SK-N-SH (cell line): Measurements from ENCODE around the gene R3HDM4. TPM values are rescaled to one million over a fixed set of nuclear protein-coding genes. Genes with fewer than 3 reads are reported as not detected.

Source experiments
- CTCF ChIA-PET: fragments of 300-600, 350-600 bp; formaldehyde crosslinking; extraction: SDS; loops from one replicate; lab custom pipeline; 2021; lab: Yijun Ruan, JAX
- POLR2A ChIA-PET: fragments of 350-600 bp; sonication (Branson Sonifier 250); formaldehyde crosslinking; extraction: SDS; loops from one replicate; lab custom pipeline; 2020; ENCODE audit warnings: antibody characterized with exemption, inconsistent platforms; lab: Yijun Ruan, JAX
- DNase-seq: peaks from one replicate; pipeline ENCODE4 v3.0.0; 2012
- H2AFZ ChIP-seq: fragments of 200-600 bp; sonication (generic); 2 replicates; pipeline ENCODE4 v1.8.1; 2016; ENCODE audit warnings: antibody characterized with exemption, mild to moderate bottlenecking, low read depth
- H3F3A ChIP-seq: fragments of 200-600 bp; sonication (generic); replicated peaks from 2 replicates; pipeline ENCODE3; 2016; ENCODE audit warnings: antibody characterized with exemption, mild to moderate bottlenecking; ENCODE audit not compliant: insufficient read depth
- H3K27ac ChIP-seq, 2 experiments: fragments of 200-500 bp in 1 of 2; fragments of 200-600 bp in 1 of 2; sonication (Bioruptor generic) in 1 of 2; sonication (generic), shearing (Covaris generic) in 1 of 2; 2 replicates each; pipeline versions ENCODE4 v1.5.1 to v1.6.1; 2014 to 2016; ENCODE audit warnings: low read depth in 2 of 2, inconsistent platforms in 1 of 2, low read length in 1 of 2, mild to moderate bottlenecking in 1 of 2, mixed read lengths in 1 of 2
- H3K27me3 ChIP-seq: fragments of 200-600 bp; sonication (generic), shearing (Covaris generic); 2 replicates; pipeline ENCODE4 v1.6.1; 2016; ENCODE audit warnings: mixed run types; ENCODE audit not compliant: insufficient read depth
- H3K36me3 ChIP-seq, 2 experiments: fragments of 200-500 bp in 1 of 2; fragments of 200-600 bp in 1 of 2; sonication (Bioruptor generic) in 1 of 2; sonication (generic) in 1 of 2; replicated peaks in 1 of 2; 2 replicates each; pipeline versions ENCODE3 to v1.5.1; 2014 to 2016; ENCODE audit warnings: low read length in 1 of 2, mild to moderate bottlenecking in 1 of 2; ENCODE audit not compliant: insufficient read depth in 2 of 2, control insufficient read depth in 1 of 2
- H3K4me1 ChIP-seq, 2 experiments: fragments of 200-500 bp in 1 of 2; fragments of 200-600 bp in 1 of 2; sonication (Bioruptor generic) in 1 of 2; sonication (generic), shearing (Covaris generic) in 1 of 2; 2 replicates each; pipeline versions ENCODE4 v1.5.1 to v1.6.1; 2014 to 2016; ENCODE audit warnings: low read depth in 1 of 2, low read length in 1 of 2, mixed run types in 1 of 2; ENCODE audit not compliant: insufficient read depth in 2 of 2, control insufficient read depth in 1 of 2
- H3K4me2 ChIP-seq: fragments of 200-600 bp; sonication (generic), shearing (Covaris generic); 2 replicates; pipeline ENCODE4 v1.6.1; 2017; ENCODE audit warnings: mixed run types
- H3K4me3 ChIP-seq, 2 experiments: fragments of 200-500 bp in 1 of 2; fragments of 200-600 bp in 1 of 2; sonication (Bioruptor generic) in 1 of 2; sonication (generic), shearing (Covaris generic) in 1 of 2; 2 replicates each; pipeline versions ENCODE4 v1.5.1 to v1.8.1; 2014 to 2016; ENCODE audit warnings: low read depth in 2 of 2, inconsistent platforms in 1 of 2, low read length in 1 of 2, mild to moderate bottlenecking in 1 of 2, mixed read lengths in 1 of 2, moderate library complexity in 1 of 2
- H3K79me2 ChIP-seq: fragments of 200-600 bp; sonication (generic); 2 replicates; pipeline ENCODE4 v1.8.1; 2017; ENCODE audit warnings: mild to moderate bottlenecking; ENCODE audit not compliant: insufficient read depth
- H3K9ac ChIP-seq: fragments of 200-600 bp; sonication (generic); 2 replicates; pipeline ENCODE4 v1.6.1; 2017; ENCODE audit warnings: mixed run types
- H3K9me2 ChIP-seq: fragments of 200-600 bp; sonication (generic); 2 replicates; pipeline ENCODE4 v1.6.1; 2017; ENCODE audit warnings: mixed run types
- H3K9me3 ChIP-seq: fragments of 200-600 bp; sonication (generic); 2 replicates; pipeline ENCODE4 v1.6.1; 2017; ENCODE audit warnings: mixed run types, mild to moderate bottlenecking, moderate library complexity
- H4K20me1 ChIP-seq: fragments of 200-600 bp; sonication (generic); 2 replicates; pipeline ENCODE4 v1.6.1; 2017; ENCODE audit warnings: mild to moderate bottlenecking, mixed run types; ENCODE audit not compliant: insufficient read depth
- EP300 ChIP-seq, 2 experiments: IDR thresholded peaks; 2 replicates each; pipeline versions ENCODE4 v1.4.0 to v1.6.1; 2012; ENCODE audit warnings: borderline replicate concordance in 1 of 2, low read depth in 1 of 2, low read length in 1 of 2
- FOSL2 ChIP-seq: IDR thresholded peaks from 2 replicates; pipeline ENCODE4 v1.4.0; 2012; ENCODE audit warnings: low read depth, mild to moderate bottlenecking, moderate library complexity, borderline replicate concordance
- FOXJ3 ChIP-seq: sonication (generic); formaldehyde crosslinking; IDR thresholded peaks from 2 replicates; pipeline ENCODE4 v1.5.1; 2020; ENCODE audit warnings: mild to moderate bottlenecking, missing genetic modification reagents
- FOXM1 ChIP-seq: IDR thresholded peaks from 2 replicates; pipeline ENCODE4 v1.4.0; 2012; ENCODE audit warnings: low read depth, mild to moderate bottlenecking
- GABPA ChIP-seq: IDR thresholded peaks from 2 replicates; pipeline ENCODE4 v1.4.0; 2012; ENCODE audit warnings: low read depth, mild to moderate bottlenecking
- GATA2 ChIP-seq: sonication (generic); formaldehyde crosslinking; IDR thresholded peaks from 2 replicates; pipeline ENCODE4 v1.5.0; 2020; ENCODE audit warnings: mild to moderate bottlenecking, missing genetic modification reagents
- MEF2A ChIP-seq: IDR thresholded peaks from 2 replicates; pipeline ENCODE4 v1.4.0; 2012; ENCODE audit warnings: low read depth, borderline replicate concordance
- MXI1 ChIP-seq: IDR thresholded peaks from 2 replicates; pipeline ENCODE4 v1.6.1; 2012; ENCODE audit warnings: mild to moderate bottlenecking, low read depth, low read length, improper control_type of control experiment
- NFIC ChIP-seq: IDR thresholded peaks from 2 replicates; pipeline ENCODE4 v1.4.0; 2012; ENCODE audit warnings: borderline replicate concordance
- NRF1 ChIP-seq: IDR thresholded peaks from 2 replicates; pipeline ENCODE4 v1.6.1; 2012; ENCODE audit warnings: low read depth, mild to moderate bottlenecking, low read length
- POLR2AphosphoS5 ChIP-seq: IDR thresholded peaks from 2 replicates; pipeline ENCODE4 v1.6.1; 2012; ENCODE audit warnings: low read depth, low read length
- RAD21 ChIP-seq: IDR thresholded peaks from 2 replicates; pipeline ENCODE4 v1.6.1; 2012; ENCODE audit warnings: mild to moderate bottlenecking, low read length
- RCOR1 ChIP-seq: fragments of 150-350 bp; IDR thresholded peaks from 2 replicates; pipeline ENCODE4 v1.6.1; 2017; ENCODE audit warnings: antibody characterized with exemption, low read length
- REST ChIP-seq: IDR thresholded peaks from 2 replicates; pipeline ENCODE4 v1.6.1; 2012; ENCODE audit warnings: mild to moderate bottlenecking, low read depth, low read length, moderate library complexity
- SIN3A ChIP-seq: IDR thresholded peaks from 2 replicates; pipeline ENCODE4 v1.6.1; 2012; ENCODE audit warnings: low read depth, mild to moderate bottlenecking, low read length, moderate library complexity, borderline replicate concordance
- SMC3 ChIP-seq: IDR thresholded peaks from 2 replicates; pipeline ENCODE4 v1.6.1; 2012; ENCODE audit warnings: low read depth, low read length, improper control_type of control experiment
- TAF1 ChIP-seq: IDR thresholded peaks from 2 replicates; pipeline ENCODE4 v1.6.1; 2012; ENCODE audit warnings: low read depth, mild to moderate bottlenecking, low read length, moderate library complexity, borderline replicate concordance
- TEAD4 ChIP-seq: IDR thresholded peaks from 2 replicates; pipeline ENCODE4 v1.4.0; 2012; ENCODE audit warnings: mild to moderate bottlenecking, borderline replicate concordance; ENCODE audit not compliant: insufficient read depth
- USF1 ChIP-seq: IDR thresholded peaks from 2 replicates; pipeline ENCODE4 v1.4.0; 2012; ENCODE audit warnings: low read depth, borderline replicate concordance
- USF2 ChIP-seq: fragments of 150-350 bp; IDR thresholded peaks from 2 replicates; pipeline ENCODE4 v1.6.1; 2017; ENCODE audit warnings: antibody characterized with exemption, low read length, low read depth, borderline replicate concordance
- YY1 ChIP-seq: IDR thresholded peaks from 2 replicates; pipeline ENCODE4 v1.4.0; 2012; ENCODE audit warnings: low read depth, mild to moderate bottlenecking
- WGBS: methylation state at CpG from one replicate; pipeline ENCODE4 v1.1.6; 2017; ENCODE audit warnings: low lambda C conversion rate; 5-methylcytosine and 5-hydroxymethylcytosine counted together
- polyA plus RNA-seq, 3 experiments: library from polyadenylated mRNA; depleted of rRNA; stranded (reverse); fragments of >200 nt; gene quantifications; 2 replicates each; pipeline ENCODE4 v1.2.3, GENCODE V29; 2012
- TF ChIP-seq, protein P1 (sequence below): fragments of 150-350 bp; IDR thresholded peaks from 2 replicates; pipeline ENCODE4 v1.6.1; 2016; ENCODE audit warnings: mild to moderate bottlenecking, low read depth, low read length

R3HDM4 gene
- polyA plus RNA-seq, 1 of the 3 experiments (the other 2 are of a cell fraction) = 39.2 TPM

DNA sequence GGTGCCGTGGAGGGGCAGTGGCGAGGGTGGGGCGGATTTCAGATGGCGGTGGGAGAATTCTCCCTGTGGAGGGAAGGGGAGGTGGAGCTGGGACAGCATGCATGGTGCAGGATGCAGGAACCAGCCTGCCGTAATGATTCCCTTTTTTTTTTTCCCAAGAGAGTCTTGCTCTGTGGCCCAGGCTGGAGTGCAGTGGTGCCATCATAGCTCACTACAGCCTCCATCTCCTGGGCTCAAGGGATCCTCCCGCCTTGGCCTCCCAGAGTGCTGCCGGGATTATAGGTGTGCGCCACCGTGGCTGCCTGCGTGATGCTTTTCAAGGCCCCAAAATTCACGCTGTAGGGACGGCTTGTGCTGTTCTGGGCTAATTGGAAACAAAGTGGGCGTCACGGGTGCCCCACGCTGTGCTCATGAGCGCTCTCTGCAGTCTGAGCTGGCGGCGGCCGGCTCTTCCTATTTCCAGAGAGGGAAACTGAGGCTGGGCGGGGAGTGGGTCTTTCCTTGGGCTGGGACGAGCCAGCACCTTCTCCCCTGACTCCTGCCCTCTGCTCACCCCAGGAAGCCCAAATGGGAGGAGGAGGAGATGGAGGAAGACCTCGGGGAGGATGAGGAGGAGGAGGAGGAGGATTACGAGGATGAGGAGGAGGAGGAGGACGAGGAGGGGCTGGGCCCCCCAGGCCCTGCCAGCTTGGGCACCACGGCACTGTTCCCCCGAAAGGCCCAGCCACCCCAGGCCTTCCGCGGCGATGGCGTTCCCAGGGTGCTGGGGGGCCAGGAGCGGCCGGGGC, 19.0 kb upstream of the R3HDM4 start:
- Histone ChIP-seq H3K27ac (peak overlapping the region in 1 of 2 experiments; percentile 89; a peak in 2 of 4 replicates), H3K27me3 (no peaks in the 10 kb centered on the region)

GRCh38 chr19:929891-930258, 16.9 kb upstream of the R3HDM4 start:
- Histone ChIP-seq H3K9ac (no peak overlapping the region), H2AFZ (no peak overlapping the region), H3K4me2 (no peak overlapping the region), H3F3A (peaks cover 6% of the 10 kb centered on the region), H3K27me3 (no peaks in the 10 kb centered on the region), H3K79me2 (peaks cover 44% of the 10 kb centered on the region), H3K4me3 (no peak overlapping the region), H3K27ac (no peak overlapping the region), H3K9me2 (no peaks in the 10 kb centered on the region), H3K4me1 (peaks cover 15 to 38% of the 10 kb centered on the region in 2 experiments; a peak in 2 of 4 replicates), H3K9me3 (no peaks in the 10 kb centered on the region), H4K20me1 (no peaks in the 10 kb centered on the region), H3K36me3 (peaks cover 0 to 9% of the 10 kb centered on the region in 2 experiments)
- ChIA-PET CTCF (interaction anchor here (1.1 kb wide), 1 partner anchor 10 kb away, joined by 5 read pairs; no protein-coding TSS in a partner anchor), POLR2A (interaction anchor here (0.7 kb wide), 1 partner anchor 67 kb away, joined by 4 read pairs; no protein-coding TSS in a partner anchor)
- DNase-seq = no peak
- no peak for TF ChIP-seq POLR2AphosphoS5
- no peak for TF ChIP-seq SMC3
- TF ChIP-seq YY1 = no peak
- TF ChIP-seq, protein P1, sequence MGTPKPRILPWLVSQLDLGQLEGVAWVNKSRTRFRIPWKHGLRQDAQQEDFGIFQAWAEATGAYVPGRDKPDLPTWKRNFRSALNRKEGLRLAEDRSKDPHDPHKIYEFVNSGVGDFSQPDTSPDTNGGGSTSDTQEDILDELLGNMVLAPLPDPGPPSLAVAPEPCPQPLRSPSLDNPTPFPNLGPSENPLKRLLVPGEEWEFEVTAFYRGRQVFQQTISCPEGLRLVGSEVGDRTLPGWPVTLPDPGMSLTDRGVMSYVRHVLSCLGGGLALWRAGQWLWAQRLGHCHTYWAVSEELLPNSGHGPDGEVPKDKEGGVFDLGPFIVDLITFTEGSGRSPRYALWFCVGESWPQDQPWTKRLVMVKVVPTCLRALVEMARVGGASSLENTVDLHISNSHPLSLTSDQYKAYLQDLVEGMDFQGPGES = no peak
- TF ChIP-seq EP300 (IDR thresholded peaks at IDR 0.05; ENCODE audit: borderline replicate concordance in 1 of 2, low read depth in 1 of 2, low read length in 1 of 2) = no peak
- no peak for TF ChIP-seq RCOR1
- no peak for TF ChIP-seq NRF1
- no peak for TF ChIP-seq FOXM1
- TF ChIP-seq RAD21 = no peak
- TF ChIP-seq REST = no peak
- no peak for TF ChIP-seq USF2
- TF ChIP-seq TAF1 = no peak
- no peak for TF ChIP-seq SIN3A
- no peak for TF ChIP-seq MEF2A
- WGBS = 96% methylated on average over 6 of the region's 6 CpGs

More for the DNA sequence above, 19.0 kb upstream of the R3HDM4 start:
- Histone ChIP-seq H4K20me1 (no peaks in the 10 kb centered on the region), H3K36me3 (peaks cover 0 to 9% of the 10 kb centered on the region in 2 experiments), H3K4me3 (no peak overlapping the region), H3K4me2 (peak overlapping the region; percentile 83; the same call in 1 of the 2 replicates), H2AFZ (no peak overlapping the region), H3K4me1 (peaks cover 13 to 43% of the 10 kb centered on the region in 2 experiments; a peak in 2 of 4 replicates), H3K9ac (no peak overlapping the region), H3F3A (peaks cover 6% of the 10 kb centered on the region), H3K9me2 (no peaks in the 10 kb centered on the region), H3K9me3 (no peaks in the 10 kb centered on the region), H3K79me2 (peaks cover 41% of the 10 kb centered on the region)
- DNase-seq = no peak
- 97% methylated on average over 27 of the region's 32 CpGs for WGBS
- ChIA-PET POLR2A (no interaction called here), CTCF (interaction anchor here (0.6 to 2.4 kb wide), 8 partner anchors 9 to 314 kb away, joined by 3 to 16 read pairs (median 3); partner anchors contain the start of genes MED16, RNU6-9 and WDR18)
- TF ChIP-seq FOSL2 (no peak), TEAD4 (no peak), GATA2 (CRISPR knock-in tag) (no peak), USF1 (no peak), NFIC (no peak), MXI1 (no peak), SIN3A (no peak), FOXJ3 (CRISPR knock-in tag) (no peak), RCOR1 (no peak), GABPA (no peak)
